HepG2 (cell line): ENCODE data around the gene AEBP1. TPM values are rescaled to one million over a fixed set of nuclear protein-coding genes. Genes with fewer than 3 reads are reported as not detected.

Experiments used
- ATAC-seq: fragments of 200-7000 bp; cut with Tn5 transposase; 3 replicates; pipeline ENCODE4 v1.9.1; 2020; ENCODE audit warnings: mild to moderate bottlenecking, moderate library complexity
- BruUV-seq: library from RNA; stranded (reverse); fragments of 400-500 nt; replicated peaks from 2 replicates; lab custom pipeline; 2021; lab: Mats Ljungman, UMichigan
- CTCF ChIA-PET: fragments of 300-600 bp; formaldehyde crosslinking; extraction: SDS; loops from one replicate; lab custom pipeline; 2021; ENCODE audit warnings: low total read pairs, inconsistent platforms, low intra/inter-chr PET ratio; lab: Yijun Ruan, JAX
- POLR2A ChIA-PET: fragments of 350-600 bp; sonication (Branson Sonifier 250); formaldehyde crosslinking; loops from one replicate; lab custom pipeline; 2020; ENCODE audit warnings: antibody characterized with exemption, inconsistent platforms; lab: Yijun Ruan, JAX
- DNase-seq: peaks from one replicate; pipeline ENCODE4 v3.0.0-alpha.2; 2015; ENCODE audit warnings: low spot score
- FAIRE-seq: peaks from 3 replicates; lab custom pipeline; 2011; peaks lifted over from hg19 to GRCh38; lab: Jason Lieb, UNC
- H2AFZ ChIP-seq: one replicate; pipeline ENCODE4 v1.6.1; 2011; ENCODE audit warnings: low read length, inconsistent platforms
- H3K27ac ChIP-seq: fragments of 300-600 bp; 3 replicates; pipeline ENCODE4 v1.8.0; 2011; ENCODE audit warnings: mixed run types, mild to moderate bottlenecking, mixed read lengths, low read length, inconsistent platforms; ENCODE audit not compliant: insufficient read depth; ENCODE audit errors: extremely low read length
- H3K27me3 ChIP-seq, 2 experiments: fragments of 200-600 bp in 1 of 2; 2 replicates in 1 of 2; 3 replicates in 1 of 2; pipeline versions ENCODE4 v1.6.0 to v1.8.0; 2011; ENCODE audit warnings: low read length in 2 of 2, mild to moderate bottlenecking in 2 of 2, moderate library complexity in 2 of 2, inconsistent platforms in 1 of 2; ENCODE audit not compliant: insufficient read depth in 2 of 2, control insufficient read depth in 1 of 2
- H3K36me3 ChIP-seq, 2 experiments: fragments of 200-600 bp in 1 of 2; replicated peaks in 1 of 2; 2 replicates in 1 of 2; 3 replicates in 1 of 2; pipeline versions ENCODE4 v1.5.1 to v1.8.0; 2011; ENCODE audit warnings: low read length in 2 of 2, inconsistent platforms in 1 of 2; ENCODE audit not compliant: insufficient read depth in 2 of 2, control insufficient read depth in 1 of 2
- H3K4me1 ChIP-seq: 2 replicates; pipeline ENCODE4 v1.5.1; 2012; ENCODE audit warnings: low read length, inconsistent platforms; ENCODE audit not compliant: insufficient read depth
- H3K4me2 ChIP-seq: 2 replicates; pipeline ENCODE4 v1.6.0; 2011; ENCODE audit warnings: low read depth, low read length, inconsistent platforms
- H3K4me3 ChIP-seq, 3 experiments: fragments of 200-600 bp in 1 of 3; sonication (generic), shearing (Covaris generic) in 1 of 3; replicated peaks in 1 of 3; 2 replicates each; pipeline ENCODE4 v1.5.1; 2011 to 2016; ENCODE audit warnings: low read length in 3 of 3, inconsistent platforms in 2 of 3, low read depth in 2 of 3, mild to moderate bottlenecking in 2 of 3, control low read depth in 1 of 3, mixed read lengths in 1 of 3; ENCODE audit not compliant: insufficient read depth in 1 of 3
- H3K79me2 ChIP-seq: one replicate; pipeline ENCODE4 v1.6.1; 2011; ENCODE audit warnings: low read length, inconsistent platforms; ENCODE audit not compliant: insufficient read depth
- H3K9ac ChIP-seq: 2 replicates; pipeline ENCODE4 v1.6.0; 2011; ENCODE audit warnings: mild to moderate bottlenecking, low read depth, low read length, inconsistent platforms; ENCODE audit not compliant: insufficient read depth
- H3K9me3 ChIP-seq: 2 replicates; pipeline ENCODE4 v1.5.1; 2012; ENCODE audit warnings: mild to moderate bottlenecking, low read length
- H4K20me1 ChIP-seq: 2 replicates; pipeline ENCODE4 v1.6.0; 2011; ENCODE audit warnings: inconsistent platforms, mild to moderate bottlenecking, low read length, moderate library complexity; ENCODE audit not compliant: insufficient read depth
- CEBPB ChIP-seq: IDR thresholded peaks from 2 replicates; pipeline ENCODE4 v1.6.1; 2011; ENCODE audit warnings: low read depth, low read length, improper control_type of control experiment, borderline replicate concordance
- RARA ChIP-seq: IDR thresholded peaks from 2 replicates; pipeline ENCODE4 v1.6.1; 2016; ENCODE audit warnings: missing genetic modification reagents, missing compliant biosample characterization
- TBL1XR1 ChIP-seq: fragments of 150-350 bp; IDR thresholded peaks from 2 replicates; pipeline ENCODE4 v1.6.1; 2014; ENCODE audit warnings: borderline replicate concordance, low read length; ENCODE audit not compliant: partially characterized antibody
- TFAP4 ChIP-seq: sonication (generic); IDR thresholded peaks from 2 replicates; pipeline ENCODE4 v1.6.1; 2016; ENCODE audit warnings: low read depth, borderline replicate concordance
- ZNF136 ChIP-seq: sonication (generic); formaldehyde crosslinking; IDR thresholded peaks from 2 replicates; pipeline ENCODE4 v1.8.1; 2022; ENCODE audit warnings: low read depth, mild to moderate bottlenecking, moderate library complexity, missing genetic modification reagents
- ZNF251 ChIP-seq: sonication (generic); formaldehyde crosslinking; IDR thresholded peaks from 2 replicates; pipeline ENCODE4 v1.9.0; 2021; ENCODE audit warnings: mild to moderate bottlenecking, missing genetic modification reagents
- ZNF460 ChIP-seq: sonication (generic); formaldehyde crosslinking; IDR thresholded peaks from 2 replicates; pipeline ENCODE4 v1.5.1; 2020; ENCODE audit warnings: missing genetic modification reagents, mild to moderate bottlenecking, borderline replicate concordance
- ZNF672 ChIP-seq: sonication (generic); formaldehyde crosslinking; IDR thresholded peaks from 2 replicates; pipeline ENCODE4 v1.8.1; 2022; ENCODE audit warnings: missing genetic modification reagents
- ZNF710 ChIP-seq: sonication (generic); formaldehyde crosslinking; IDR thresholded peaks from 2 replicates; pipeline ENCODE4 v1.5.0; 2020; ENCODE audit warnings: mild to moderate bottlenecking, missing genetic modification reagents, borderline replicate concordance
- ZNF781 ChIP-seq: sonication (generic); formaldehyde crosslinking; IDR thresholded peaks from 2 replicates; pipeline ENCODE4 v1.5.1; 2020; ENCODE audit warnings: borderline replicate concordance, mild to moderate bottlenecking, missing genetic modification reagents; ENCODE audit errors: not compliant biosample characterization
- ZNF883 ChIP-seq: sonication (generic); formaldehyde crosslinking; IDR thresholded peaks from 2 replicates; pipeline ENCODE4 v1.5.1; 2020; ENCODE audit warnings: mild to moderate bottlenecking, missing genetic modification reagents; ENCODE audit errors: not compliant biosample characterization
- WGBS: methylation state at CpG from one replicate; pipeline ENCODE4 v1.1.6; 2017; ENCODE audit warnings: low lambda C conversion rate; 5-methylcytosine and 5-hydroxymethylcytosine counted together
- in situ Hi-C: cut with HindIII; loops from 2 replicates; pipeline ENCODE4 v1.10.0; 2017; ENCODE audit warnings: low pct_unique_long_range_greater_than_20kb; ENCODE audit not compliant: extremely low pct_ligation_motif_present
- intact Hi-C: fragments of 100-400 bp; cut with micrococcal nuclease; formaldehyde crosslinking; loops from one replicate; pipeline ENCODE4 v1.10.0; 2022; ENCODE audit not compliant: unreplicated experiment
- polyA plus RNA-seq, 8 experiments: library from polyadenylated mRNA; depleted of rRNA in 3 of 8; stranded (reverse) in 7 of 8; unstranded in 1 of 8; fragments of >200 nt; fragmentation: Illumina TruSeq in 4 of 8; extraction: Trizol in 4 of 8; gene quantifications; 2 replicates each; pipeline versions ENCODE4 v1.2.1 to v1.2.3, GENCODE V29; 2011 to 2016; ENCODE audit warnings: low read depth in 4 of 8, missing spikeins in 1 of 8, mixed read lengths in 1 of 8; ENCODE audit not compliant: insufficient read depth in 1 of 8
- total RNA-seq, 5 experiments: library from RNA; depleted of rRNA; stranded (reverse); fragments of >200 nt; fragmentation: Illumina TruSeq; extraction: Trizol; gene quantifications; 2 replicates each; pipeline ENCODE4 v1.2.3, GENCODE V29; 2016; ENCODE audit warnings: low read depth in 1 of 5
- TF ChIP-seq, protein P1 (sequence below): IDR thresholded peaks from 2 replicates; pipeline ENCODE4 v1.6.1; 2012; ENCODE audit warnings: inconsistent platforms

AEBP1 gene
- total and polyA plus RNA-seq, 2 of the 13 experiments (the other 11 are each of a cell fraction or from before 2014, with no cell fraction given) = 0.22 to 0.55 TPM

DNA sequence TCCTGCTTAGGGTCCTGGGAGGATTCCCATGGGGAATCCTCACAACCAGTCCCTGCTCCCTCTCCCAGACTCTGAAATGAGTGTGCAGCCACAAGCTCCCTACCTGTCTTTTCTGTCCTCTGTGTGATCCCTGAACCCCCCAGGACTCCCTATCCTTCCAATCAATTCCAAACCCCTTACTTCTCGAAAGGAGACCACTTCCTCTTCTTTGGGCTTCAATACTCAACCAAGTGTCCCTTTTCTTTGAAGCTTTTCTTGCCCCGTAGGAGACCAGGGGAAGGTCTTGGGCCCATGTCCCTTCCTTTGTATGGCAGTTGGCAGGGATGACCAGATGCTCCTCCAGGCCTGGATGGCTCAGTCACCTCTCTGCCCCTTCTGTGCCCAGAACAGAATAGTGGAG is 1.7 kb downstream of the AEBP1 start (continued):
- TF ChIP-seq ZNF710 (CRISPR knock-in tag) (no peak), ZNF883 (CRISPR knock-in tag) (no peak)
- TF ChIP-seq, protein P1, sequence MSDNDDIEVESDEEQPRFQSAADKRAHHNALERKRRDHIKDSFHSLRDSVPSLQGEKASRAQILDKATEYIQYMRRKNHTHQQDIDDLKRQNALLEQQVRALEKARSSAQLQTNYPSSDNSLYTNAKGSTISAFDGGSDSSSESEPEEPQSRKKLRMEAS = no peak

DNA sequence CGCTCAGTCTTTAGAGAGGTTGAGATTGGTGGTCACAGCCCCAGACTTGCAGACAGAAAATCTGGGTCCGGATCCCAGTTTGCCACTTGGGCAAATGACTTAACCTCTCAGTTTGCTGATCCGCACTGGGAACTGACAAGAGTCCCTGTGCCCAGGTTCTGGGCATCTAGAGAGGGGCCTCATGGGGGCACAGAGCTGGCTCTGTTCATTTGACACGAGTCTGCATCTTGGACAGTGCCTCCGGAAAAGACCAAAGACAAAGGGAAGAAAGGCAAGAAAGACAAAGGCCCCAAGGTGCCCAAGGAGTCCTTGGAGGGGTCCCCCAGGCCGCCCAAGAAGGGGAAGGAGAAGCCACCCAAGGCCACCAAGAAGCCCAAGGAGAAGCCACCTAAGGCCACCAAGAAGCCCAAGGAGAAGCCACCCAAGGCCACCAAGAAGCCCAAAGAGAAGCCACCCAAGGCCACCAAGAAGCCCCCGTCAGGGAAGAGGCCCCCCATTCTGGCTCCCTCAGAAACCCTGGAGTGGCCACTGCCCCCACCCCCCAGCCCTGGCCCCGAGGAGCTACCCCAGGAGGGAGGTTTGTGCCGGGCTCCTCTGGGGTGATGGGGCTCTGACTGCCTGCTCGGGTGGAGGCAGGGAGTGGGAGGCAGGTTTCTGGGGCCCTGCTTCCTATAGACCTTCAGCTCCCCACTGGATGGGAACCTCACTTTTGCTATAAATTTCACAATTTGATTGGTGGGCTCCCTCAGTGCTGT is 2.3 kb downstream of the AEBP1 start:
- ChIA-PET CTCF (interaction anchor here (0.6 kb wide), 1 partner anchor 116 kb away, joined by 3 read pairs; no protein-coding TSS in a partner anchor), POLR2A (no interaction called here)
- no peaks in the 10 kb centered on the region for H3K9me3 ChIP-seq
- intact Hi-C loops (no loop called here), in situ Hi-C loops (no loop called here)
- H3K4me2 ChIP-seq = no peak overlapping the region
- no peaks in the 10 kb centered on the region for H3K79me2 ChIP-seq
- peaks cover 17% of the 10 kb centered on the region for H3K4me1 ChIP-seq
- 12% methylated on average over 7 of the region's 10 CpGs for WGBS
- no peaks in the 10 kb centered on the region for H4K20me1 ChIP-seq
- no peak for DNase-seq
- no peaks in the 10 kb centered on the region for H3K36me3 ChIP-seq
- no peak overlapping the region for H3K4me3 ChIP-seq
- no peak overlapping the region for H3K27ac ChIP-seq
- H3K27me3 ChIP-seq = peaks cover 10 to 50% of the 10 kb centered on the region in 2 experiments; a peak in 4 of 5 replicates
- TF ChIP-seq RARA (CRISPR knock-in tag) (no peak), ZNF460 (CRISPR knock-in tag) (no peak), ZNF136 (no peak), TBL1XR1 (no peak), ZNF672 (CRISPR knock-in tag) (no peak), CEBPB (no peak), ZNF251 (CRISPR knock-in tag) (no peak), ZNF781 (CRISPR knock-in tag) (no peak), TFAP4 (no peak)
- no peak overlapping the region for H3K9ac ChIP-seq
- BruUV-seq = no TSS peak
- FAIRE-seq = no peak
- no peak overlapping the region for H2AFZ ChIP-seq
- no peak for ATAC-seq
